CD4-positive, alpha-beta T cell treated with Interleukin-4 for 1 hour (primary cell): ENCODE measurements around the gene C22orf23.
A peak's percentile ranks its signal among the peaks of the same experiment; 100 is the strongest.

ENCODE experiments used
- DNase-seq, 2 donors: peaks; one replicate each; pipeline ENCODE4 v3.0.0-alpha.2; 2020 to 2022

The C22orf23 gene

GRCh38 chr22:37896939-37897338 lies 56.5 kb downstream of the C22orf23 start:
- no peak for DNase-seq

- peak; percentile 52 to 56 for DNase-seq
Measured at GRCh38 chr22:37896181-37896592, 57.2 kb downstream of the C22orf23 start.

GRCh38 chr22:37894939-37895670 lies 58.3 kb downstream of the C22orf23 start:
- DNase-seq = no peak

GRCh38 chr22:37893583-37893983 lies 59.8 kb downstream of the C22orf23 start:
- no peak for DNase-seq
